Activated naive CD4-positive, alpha-beta T cell treated with anti-CD3 and anti-CD28 coated beads for 36 hours (primary cell): ENCODE measurements around the gene ADGRL2. TPM values are rescaled to one million over a fixed set of nuclear protein-coding genes. Genes with fewer than 3 reads are reported as not detected.

Experiments
- CTCF ChIA-PET: fragments of 350-600 bp; sonication (Branson Sonifier 250); formaldehyde crosslinking; loops from one replicate; lab custom pipeline; 2021; ENCODE audit warnings: antibody characterized with exemption; lab: Charles Lee
- DNase-seq: peaks from one replicate; pipeline ENCODE4 v3.0.0-alpha.2; 2020
- H3K27ac Mint-ChIP-seq: one replicate; pipeline ENCODE4 v1.8.0; 2021; ENCODE audit warnings: mild to moderate bottlenecking, mixed read lengths
- H3K27me3 Mint-ChIP-seq: one replicate; pipeline ENCODE4 v1.8.0; 2021; ENCODE audit warnings: low read depth, mixed read lengths
- H3K36me3 Mint-ChIP-seq: one replicate; pipeline ENCODE4 v1.8.0; 2021; ENCODE audit warnings: low read depth, mixed read lengths
- H3K4me1 Mint-ChIP-seq: one replicate; pipeline ENCODE4 v1.8.0; 2021; ENCODE audit warnings: low read depth, mixed read lengths
- H3K4me3 Mint-ChIP-seq: one replicate; pipeline ENCODE4 v1.8.0; 2021; ENCODE audit warnings: mild to moderate bottlenecking, moderate library complexity, mixed read lengths
- H3K9me3 Mint-ChIP-seq: one replicate; pipeline ENCODE4 v1.8.0; 2021; ENCODE audit warnings: mixed read lengths
- intact Hi-C: fragments of 100-400 bp; cut with micrococcal nuclease; formaldehyde crosslinking; loops from one replicate; pipeline ENCODE4 v1.15.1; 2023
- total RNA-seq, 2 experiments: library from RNA; stranded (reverse); gene quantifications; one replicate each; pipeline ENCODE4 v1.2.3, GENCODE V29; 2021

Gene ADGRL2
- total RNA-seq, 2 experiments from 2014 or later = not detected

- Mint-ChIP-seq H3K4me3 (no peak overlapping the region), H3K9me3 (no peaks in the 10 kb centered on the region), H3K27ac (no peak overlapping the region), H3K36me3 (no peaks in the 10 kb centered on the region), H3K4me1 (no peaks in the 10 kb centered on the region), H3K27me3 (peaks cover 4% of the 10 kb centered on the region)
- CTCF ChIA-PET = no interaction called here
- DNase-seq = no peak
- intact Hi-C loops = no loop called here
Measured at GRCh38 chr1:81812712-81813111, 12.0 kb downstream of the ADGRL2 start.

- Mint-ChIP-seq H3K36me3 (no peaks in the 10 kb centered on the region), H3K4me3 (no peak overlapping the region), H3K27me3 (peaks cover 4% of the 10 kb centered on the region), H3K27ac (no peak overlapping the region), H3K4me1 (no peaks in the 10 kb centered on the region), H3K9me3 (no peaks in the 10 kb centered on the region)
- DNase-seq = no peak
- CTCF ChIA-PET = no interaction called here
- intact Hi-C loops = no loop called here
Measured at GRCh38 chr1:81813691-81814090, 13.0 kb downstream of the ADGRL2 start.

GRCh38 chr1:81819613-81820012 is 18.9 kb downstream of the ADGRL2 start:
- H3K4me3 Mint-ChIP-seq = no peak overlapping the region
- intact Hi-C loops = no loop called here
- no peaks in the 10 kb centered on the region for H3K9me3 Mint-ChIP-seq
- no peaks in the 10 kb centered on the region for H3K27me3 Mint-ChIP-seq
- no peaks in the 10 kb centered on the region for H3K36me3 Mint-ChIP-seq
- H3K4me1 Mint-ChIP-seq = no peaks in the 10 kb centered on the region
- DNase-seq = no peak
- H3K27ac Mint-ChIP-seq = no peak overlapping the region
- CTCF ChIA-PET = no interaction called here

- intact Hi-C loops = no loop called here
- Mint-ChIP-seq H3K4me3 (no peak overlapping the region), H3K27me3 (no peaks in the 10 kb centered on the region), H3K4me1 (no peaks in the 10 kb centered on the region), H3K9me3 (peaks cover 1% of the 10 kb centered on the region), H3K27ac (no peak overlapping the region), H3K36me3 (no peaks in the 10 kb centered on the region)
- DNase-seq = no peak
- CTCF ChIA-PET = no interaction called here
Measured at GRCh38 chr1:81820765-81821164, 20.0 kb downstream of the ADGRL2 start.

- CTCF ChIA-PET = no interaction called here
- Mint-ChIP-seq H3K27ac (no peak overlapping the region), H3K9me3 (peaks cover 2% of the 10 kb centered on the region), H3K4me3 (no peak overlapping the region), H3K36me3 (no peaks in the 10 kb centered on the region), H3K27me3 (no peaks in the 10 kb centered on the region), H3K4me1 (no peaks in the 10 kb centered on the region)
- intact Hi-C loops = no loop called here
- DNase-seq = no peak
Measured at GRCh38 chr1:81823082-81823481, 22.3 kb downstream of the ADGRL2 start.

- Mint-ChIP-seq H3K4me3 (no peak overlapping the region), H3K27me3 (no peaks in the 10 kb centered on the region), H3K9me3 (peaks cover 2% of the 10 kb centered on the region), H3K27ac (no peak overlapping the region), H3K4me1 (no peaks in the 10 kb centered on the region), H3K36me3 (no peaks in the 10 kb centered on the region)
- CTCF ChIA-PET = no interaction called here
- intact Hi-C loops = no loop called here
- DNase-seq = no peak
Measured at GRCh38 chr1:81824759-81825158, 24.0 kb downstream of the ADGRL2 start.

- intact Hi-C loops = no loop called here
- H3K36me3 Mint-ChIP-seq = no peaks in the 10 kb centered on the region
- DNase-seq = no peak
- H3K27me3 Mint-ChIP-seq = no peaks in the 10 kb centered on the region
- H3K27ac Mint-ChIP-seq = no peak overlapping the region
- no peaks in the 10 kb centered on the region for H3K4me1 Mint-ChIP-seq
- no peak overlapping the region for H3K4me3 Mint-ChIP-seq
- CTCF ChIA-PET = no interaction called here
- peaks cover 2% of the 10 kb centered on the region for H3K9me3 Mint-ChIP-seq
Measured at GRCh38 chr1:81827942-81828341, 27.2 kb downstream of the ADGRL2 start.

GRCh38 chr1:81832573-81832972 is 31.8 kb downstream of the ADGRL2 start:
- Mint-ChIP-seq H3K27ac (no peak overlapping the region), H3K9me3 (no peaks in the 10 kb centered on the region), H3K36me3 (no peaks in the 10 kb centered on the region), H3K4me1 (no peaks in the 10 kb centered on the region), H3K27me3 (no peaks in the 10 kb centered on the region), H3K4me3 (no peak overlapping the region)
- CTCF ChIA-PET = no interaction called here
- no peak for DNase-seq
- intact Hi-C loops = no loop called here

GRCh38 chr1:81833722-81834121 is 33.0 kb downstream of the ADGRL2 start:
- DNase-seq = no peak
- CTCF ChIA-PET = no interaction called here
- H3K4me3 Mint-ChIP-seq = no peak overlapping the region
- intact Hi-C loops = no loop called here
- no peaks in the 10 kb centered on the region for H3K4me1 Mint-ChIP-seq
- no peaks in the 10 kb centered on the region for H3K27me3 Mint-ChIP-seq
- H3K36me3 Mint-ChIP-seq = no peaks in the 10 kb centered on the region
- H3K27ac Mint-ChIP-seq = no peak overlapping the region
- H3K9me3 Mint-ChIP-seq = no peaks in the 10 kb centered on the region

GRCh38 chr1:81834268-81834667 is 33.5 kb downstream of the ADGRL2 start:
- H3K4me3 Mint-ChIP-seq = no peak overlapping the region
- intact Hi-C loops = no loop called here
- H3K9me3 Mint-ChIP-seq = no peaks in the 10 kb centered on the region
- no peaks in the 10 kb centered on the region for H3K4me1 Mint-ChIP-seq
- CTCF ChIA-PET = no interaction called here
- H3K36me3 Mint-ChIP-seq = no peaks in the 10 kb centered on the region
- H3K27me3 Mint-ChIP-seq = no peaks in the 10 kb centered on the region
- no peak overlapping the region for H3K27ac Mint-ChIP-seq
- DNase-seq = no peak

- H3K9me3 Mint-ChIP-seq = no peaks in the 10 kb centered on the region
- no peaks in the 10 kb centered on the region for H3K27me3 Mint-ChIP-seq
- H3K4me1 Mint-ChIP-seq = no peaks in the 10 kb centered on the region
- H3K4me3 Mint-ChIP-seq = no peak overlapping the region
- CTCF ChIA-PET = no interaction called here
- no peak for DNase-seq
- H3K36me3 Mint-ChIP-seq = no peaks in the 10 kb centered on the region
- no peak overlapping the region for H3K27ac Mint-ChIP-seq
- intact Hi-C loops = no loop called here
Measured at GRCh38 chr1:81834921-81835698, 34.4 kb downstream of the ADGRL2 start.

- H3K27ac Mint-ChIP-seq = no peak overlapping the region
- no peaks in the 10 kb centered on the region for H3K27me3 Mint-ChIP-seq
- H3K4me1 Mint-ChIP-seq = no peaks in the 10 kb centered on the region
- H3K36me3 Mint-ChIP-seq = no peaks in the 10 kb centered on the region
- H3K4me3 Mint-ChIP-seq = no peak overlapping the region
- intact Hi-C loops = no loop called here
- CTCF ChIA-PET = no interaction called here
- no peak for DNase-seq
- no peaks in the 10 kb centered on the region for H3K9me3 Mint-ChIP-seq
Measured at GRCh38 chr1:81836007-81836626, 35.4 kb downstream of the ADGRL2 start.

- Mint-ChIP-seq H3K9me3 (no peaks in the 10 kb centered on the region), H3K27me3 (no peaks in the 10 kb centered on the region), H3K4me1 (no peaks in the 10 kb centered on the region), H3K36me3 (no peaks in the 10 kb centered on the region), H3K27ac (no peak overlapping the region), H3K4me3 (no peak overlapping the region)
- CTCF ChIA-PET = no interaction called here
- DNase-seq = no peak
- intact Hi-C loops = no loop called here
Measured at GRCh38 chr1:81838600-81839218, 38.0 kb downstream of the ADGRL2 start.
